Liver (tissue), 3 donors: ENCODE measurements around the gene PGAM5.

ENCODE experiments used
- CTCF ChIP-seq: fragments of 150-350 bp; IDR thresholded peaks from 2 replicates; pipeline ENCODE4 v1.5.1; 2017; ENCODE audit warnings: improper control_type of control experiment, low read depth, low read length; ENCODE audit not compliant: missing input control
- TAF1 ChIP-seq: conservative IDR thresholded peaks from 2 replicates; pipeline ENCODE4 v1.6.1; 2016; ENCODE audit warnings: antibody characterized with exemption, mild to moderate bottlenecking
- donor health status: healthy.
- donor health status: healthy.

- no peak for TF ChIP-seq TAF1
- TF ChIP-seq CTCF, result no peak
These were observed 41.3 kb upstream of the PGAM5 start for GRCh38 chr12:132669166-132669879.
